Mesothelial cell of epicardium (in vitro differentiated cells): ENCODE results near the gene PTPRG. TPM values are rescaled to one million over a fixed set of nuclear protein-coding genes. Genes with fewer than 3 reads are reported as not detected.

Source experiments
- DNase-seq, 2 experiments: peaks; one replicate each; pipeline ENCODE4 v3.0.0; 2021; ENCODE audit warnings: low spot score in 2 of 2; ENCODE audit not compliant: unreplicated experiment in 2 of 2
- H3K27ac Mint-ChIP-seq: 2 replicates; pipeline ENCODE4 v1.8.0; 2021; ENCODE audit warnings: mixed read lengths
- H3K27me3 Mint-ChIP-seq: 2 replicates; pipeline ENCODE4 v1.8.0; 2021; ENCODE audit warnings: low read depth, mixed read lengths
- H3K36me3 Mint-ChIP-seq: 2 replicates; pipeline ENCODE4 v1.8.0; 2021; ENCODE audit warnings: mixed read lengths
- H3K4me1 Mint-ChIP-seq: 2 replicates; pipeline ENCODE4 v1.8.0; 2021; ENCODE audit warnings: mixed read lengths
- H3K4me3 Mint-ChIP-seq: 2 replicates; pipeline ENCODE4 v1.8.0; 2021; ENCODE audit warnings: mild to moderate bottlenecking, moderate library complexity, mixed read lengths
- H3K9me3 Mint-ChIP-seq: 2 replicates; pipeline ENCODE4 v1.8.0; 2021; ENCODE audit warnings: mixed read lengths
- total RNA-seq: library from RNA; stranded (reverse); gene quantifications from 3 replicates; pipeline ENCODE4 v1.2.1, GENCODE V29; 2021
- TF ChIP-seq, protein P1 (sequence below): fragments of 200-600 bp; sonication (generic); IDR thresholded peaks from one replicate; pipeline ENCODE4 v1.5.0; 2021; ENCODE audit warnings: antibody characterized with exemption; ENCODE audit not compliant: unreplicated experiment

Gene PTPRG
- total RNA-seq, 1 donor from 2014 or later = 40.4 TPM

DNA sequence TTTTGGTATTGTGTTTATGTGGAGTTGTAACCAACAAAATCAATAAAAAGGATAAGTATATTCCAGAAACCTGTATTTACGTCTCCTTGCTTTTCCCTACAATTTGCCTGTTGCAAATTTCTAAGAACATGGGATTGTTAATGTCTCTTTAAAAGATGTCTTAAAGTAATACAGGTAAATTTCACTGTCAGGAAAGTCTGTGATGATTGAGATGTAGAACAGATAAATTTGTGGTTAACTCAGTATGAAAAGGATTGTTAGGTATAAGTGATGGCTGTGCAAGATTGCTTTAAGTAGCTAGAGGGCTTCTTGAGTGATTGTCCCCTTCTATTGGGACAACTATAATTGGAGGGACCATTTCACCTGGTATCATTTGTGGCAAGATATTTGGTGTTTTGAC lies 6.8 kb downstream of the PTPRG start:
- no peaks in the 10 kb centered on the region for H3K9me3 Mint-ChIP-seq
- H3K27ac Mint-ChIP-seq = no peak overlapping the region
- H3K4me3 Mint-ChIP-seq = no peak overlapping the region
- no peaks in the 10 kb centered on the region for H3K36me3 Mint-ChIP-seq
- peaks cover 21% of the 10 kb centered on the region for H3K27me3 Mint-ChIP-seq
- no peak for DNase-seq
- H3K4me1 Mint-ChIP-seq = peaks cover 18% of the 10 kb centered on the region
- TF ChIP-seq, protein P1, sequence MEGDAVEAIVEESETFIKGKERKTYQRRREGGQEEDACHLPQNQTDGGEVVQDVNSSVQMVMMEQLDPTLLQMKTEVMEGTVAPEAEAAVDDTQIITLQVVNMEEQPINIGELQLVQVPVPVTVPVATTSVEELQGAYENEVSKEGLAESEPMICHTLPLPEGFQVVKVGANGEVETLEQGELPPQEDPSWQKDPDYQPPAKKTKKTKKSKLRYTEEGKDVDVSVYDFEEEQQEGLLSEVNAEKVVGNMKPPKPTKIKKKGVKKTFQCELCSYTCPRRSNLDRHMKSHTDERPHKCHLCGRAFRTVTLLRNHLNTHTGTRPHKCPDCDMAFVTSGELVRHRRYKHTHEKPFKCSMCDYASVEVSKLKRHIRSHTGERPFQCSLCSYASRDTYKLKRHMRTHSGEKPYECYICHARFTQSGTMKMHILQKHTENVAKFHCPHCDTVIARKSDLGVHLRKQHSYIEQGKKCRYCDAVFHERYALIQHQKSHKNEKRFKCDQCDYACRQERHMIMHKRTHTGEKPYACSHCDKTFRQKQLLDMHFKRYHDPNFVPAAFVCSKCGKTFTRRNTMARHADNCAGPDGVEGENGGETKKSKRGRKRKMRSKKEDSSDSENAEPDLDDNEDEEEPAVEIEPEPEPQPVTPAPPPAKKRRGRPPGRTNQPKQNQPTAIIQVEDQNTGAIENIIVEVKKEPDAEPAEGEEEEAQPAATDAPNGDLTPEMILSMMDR = no peak

DNA sequence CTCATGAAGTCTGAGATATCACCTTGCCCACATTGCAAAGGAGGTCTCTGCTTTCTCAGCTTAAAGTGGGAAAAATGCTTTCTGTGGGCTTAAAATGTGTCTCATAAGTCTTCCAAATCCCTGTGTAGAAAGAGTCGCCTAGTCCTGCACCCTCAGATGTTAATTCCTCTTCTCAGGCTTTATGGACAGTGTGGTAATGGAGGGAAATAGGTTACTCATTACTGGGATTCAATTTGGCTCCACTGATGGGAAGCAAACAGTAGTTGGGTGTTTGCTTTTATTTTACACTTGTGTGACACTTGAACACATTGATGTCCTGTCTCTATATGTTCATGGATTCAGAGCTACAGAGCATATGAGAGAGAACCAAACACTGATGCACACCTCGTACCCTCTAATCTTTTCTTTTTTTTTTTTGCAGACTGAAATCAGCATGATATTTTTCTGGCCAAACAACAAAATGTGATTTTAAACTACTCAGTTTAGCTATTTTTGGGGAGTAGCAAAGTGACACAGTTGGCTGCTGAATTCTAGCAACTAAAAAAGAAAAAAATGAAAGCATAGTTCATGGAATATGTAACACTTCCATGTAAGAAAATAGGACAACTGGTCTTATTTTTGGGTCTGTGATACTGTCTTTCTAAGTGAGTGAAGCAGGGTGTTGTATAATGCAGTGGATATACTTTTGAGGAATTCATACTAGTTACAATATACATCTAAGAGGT lies 8.6 kb downstream of the PTPRG start:
- Mint-ChIP-seq H3K27ac (no peak overlapping the region), H3K4me1 (peaks cover 3% of the 10 kb centered on the region)
- DNase-seq = no peak

DNA sequence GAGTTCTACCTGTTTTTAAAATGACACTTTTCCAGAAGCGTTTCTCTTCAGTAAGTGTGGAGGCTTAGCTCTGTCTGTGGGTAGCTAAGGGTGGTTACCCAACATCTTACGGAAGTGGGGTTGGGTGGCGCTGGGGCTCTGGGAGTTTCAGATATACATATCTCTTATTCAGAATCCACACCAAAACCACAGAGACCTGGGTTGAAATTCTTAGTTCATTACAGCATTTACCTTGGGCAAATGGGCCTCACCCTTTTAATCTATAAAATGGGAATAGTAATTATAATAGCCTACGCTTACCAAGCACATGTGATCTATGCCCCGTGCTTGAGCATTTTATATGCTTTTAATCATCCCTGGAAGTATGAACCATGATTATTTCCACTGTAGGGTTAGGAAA lies 9.4 kb downstream of the PTPRG start:
- no peak overlapping the region for H3K4me3 Mint-ChIP-seq
- peaks cover 2% of the 10 kb centered on the region for H3K36me3 Mint-ChIP-seq
- no peak overlapping the region for H3K27ac Mint-ChIP-seq
- H3K4me1 Mint-ChIP-seq = peaks cover under 1% of the 10 kb centered on the region
- H3K27me3 Mint-ChIP-seq = peaks cover 6% of the 10 kb centered on the region
- TF ChIP-seq, protein P1 = no peak
- no peak for DNase-seq
- peaks cover 3% of the 10 kb centered on the region for H3K9me3 Mint-ChIP-seq

More for the DNA sequence above, 8.6 kb downstream of the PTPRG start:
- Mint-ChIP-seq H3K9me3 (peaks cover 2% of the 10 kb centered on the region), H3K4me3 (no peak overlapping the region), H3K27me3 (peaks cover 8% of the 10 kb centered on the region), H3K36me3 (peaks cover 2% of the 10 kb centered on the region)
- TF ChIP-seq, protein P1 = no peak

DNA sequence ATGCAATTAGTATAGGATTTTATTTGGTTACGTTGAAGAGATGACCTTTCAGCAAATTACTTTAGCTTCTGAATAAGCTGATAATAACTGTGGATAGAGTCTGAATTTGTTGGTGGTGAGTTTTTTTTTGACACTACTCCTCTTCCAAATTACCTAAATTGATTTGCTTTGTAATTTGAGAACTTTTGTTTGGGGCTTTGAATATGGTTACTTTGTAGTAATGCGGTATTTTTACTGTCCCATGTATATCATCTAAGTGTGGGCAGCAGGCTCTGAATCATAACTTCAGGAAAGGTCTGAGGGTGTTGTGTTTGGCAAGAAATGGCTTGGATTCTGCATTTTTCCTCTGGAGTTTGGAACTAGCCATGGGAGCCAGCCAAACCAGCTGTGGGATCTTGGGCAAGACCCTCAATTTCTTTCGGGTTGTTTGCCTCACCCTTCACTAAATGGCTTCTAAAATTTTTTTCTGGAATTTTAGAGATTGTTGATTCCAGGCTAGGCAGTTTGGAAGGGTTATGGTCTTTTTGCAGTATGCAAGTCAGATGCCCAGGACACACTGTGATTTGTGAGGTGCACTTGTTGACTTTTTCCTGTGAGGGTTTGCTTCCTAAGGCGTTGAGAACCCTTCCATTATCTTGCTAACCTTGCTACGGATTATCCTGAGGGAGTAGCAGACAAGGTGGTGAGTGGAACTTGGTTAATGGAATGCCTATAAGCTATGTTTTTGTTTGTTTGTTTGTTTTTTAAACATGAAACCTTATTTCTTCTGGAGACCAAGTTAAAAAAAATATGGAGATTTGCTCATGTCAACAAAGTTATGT lies 10.4 kb downstream of the PTPRG start:
- no peak for DNase-seq
- peaks cover 2% of the 10 kb centered on the region for H3K36me3 Mint-ChIP-seq
- H3K4me1 Mint-ChIP-seq = peaks cover 3% of the 10 kb centered on the region
- no peak overlapping the region for H3K27ac Mint-ChIP-seq
- no peaks in the 10 kb centered on the region for H3K27me3 Mint-ChIP-seq
- TF ChIP-seq, protein P1 = no peak
- peaks cover 3% of the 10 kb centered on the region for H3K9me3 Mint-ChIP-seq
- H3K4me3 Mint-ChIP-seq = no peak overlapping the region

DNA sequence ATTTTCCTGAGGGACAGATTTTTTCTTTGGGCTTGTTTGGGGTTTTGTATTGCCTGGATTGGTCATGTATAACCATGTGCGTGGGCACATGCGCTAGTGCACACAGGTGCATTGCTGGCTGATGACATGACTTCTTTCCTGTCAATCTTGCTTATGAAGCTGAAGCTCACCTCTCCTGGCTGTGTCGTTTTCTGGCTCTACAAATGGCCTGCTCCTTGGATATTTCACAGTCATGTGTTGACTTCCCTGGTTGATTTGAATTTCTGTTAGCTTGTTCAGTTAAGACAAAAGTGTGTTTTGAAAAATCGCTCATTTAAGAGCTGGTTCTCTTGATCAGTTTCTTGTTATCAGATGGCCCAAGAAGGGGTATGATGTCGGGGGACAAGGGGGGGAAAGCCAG lies 11.5 kb downstream of the PTPRG start:
- no peak for DNase-seq
- H3K9me3 Mint-ChIP-seq = peaks cover 3% of the 10 kb centered on the region
- peaks cover 3% of the 10 kb centered on the region for H3K4me1 Mint-ChIP-seq
- TF ChIP-seq, protein P1 = no peak
- H3K36me3 Mint-ChIP-seq = peaks cover 2% of the 10 kb centered on the region
- H3K4me3 Mint-ChIP-seq = no peak overlapping the region
- H3K27me3 Mint-ChIP-seq = no peaks in the 10 kb centered on the region
- H3K27ac Mint-ChIP-seq = no peak overlapping the region
